HCEC 1CT (cell line): ENCODE data around the gene TGM4.

Experiments
- DNase-seq: peaks from one replicate; pipeline ENCODE4 v3.0.0-alpha.2; 2017

Gene TGM4

GRCh38 chr3:44883213-44883955 lies 9.0 kb downstream of the TGM4 start:
- DNase-seq: no peak

GRCh38 chr3:44883999-44884431 lies 9.6 kb downstream of the TGM4 start:
- peak; percentile 93 for DNase-seq

GRCh38 chr3:44885618-44886017 lies 11.2 kb downstream of the TGM4 start:
- peak; percentile 98 for DNase-seq

- DNase-seq: peak; percentile 21
Observed at GRCh38 chr3:44886561-44886960, 12.2 kb downstream of the TGM4 start.

GRCh38 chr3:44887101-44887500 lies 12.7 kb downstream of the TGM4 start:
- no peak for DNase-seq

- DNase-seq: no peak
Observed at GRCh38 chr3:44890258-44890657, 15.8 kb downstream of the TGM4 start.

GRCh38 chr3:44890852-44891251 lies 16.4 kb downstream of the TGM4 start:
- DNase-seq: no peak

- DNase-seq: peak; percentile 59
Observed at GRCh38 chr3:44892689-44893088, 18.3 kb downstream of the TGM4 start.

GRCh38 chr3:44893097-44893496 lies 18.7 kb downstream of the TGM4 start:
- DNase-seq: peak; percentile 88

GRCh38 chr3:44894485-44894884 lies 20.1 kb downstream of the TGM4 start:
- no peak for DNase-seq

GRCh38 chr3:44896440-44896839 lies 22.0 kb downstream of the TGM4 start:
- no peak for DNase-seq

GRCh38 chr3:44899683-44900367 lies 25.4 kb downstream of the TGM4 start:
- no peak for DNase-seq

GRCh38 chr3:44902628-44903027 lies 28.2 kb downstream of the TGM4 start:
- no peak for DNase-seq

- DNase-seq: no peak
Observed at GRCh38 chr3:44903314-44903713, 28.9 kb downstream of the TGM4 start.

- no peak for DNase-seq
Observed at GRCh38 chr3:44903751-44904150, 29.3 kb downstream of the TGM4 start.

GRCh38 chr3:44905446-44906157 lies 31.2 kb downstream of the TGM4 start:
- DNase-seq: no peak

GRCh38 chr3:44906997-44907396 lies 32.6 kb downstream of the TGM4 start:
- no peak for DNase-seq

GRCh38 chr3:44907612-44908011 lies 33.2 kb downstream of the TGM4 start:
- DNase-seq: no peak

GRCh38 chr3:44909063-44909462 lies 34.7 kb downstream of the TGM4 start:
- DNase-seq: no peak

GRCh38 chr3:44910693-44911092 lies 36.3 kb downstream of the TGM4 start:
- DNase-seq: no peak

- DNase-seq: peak; percentile 68
Observed at GRCh38 chr3:44913868-44914468, 39.6 kb downstream of the TGM4 start.

- peak; percentile 33 for DNase-seq
Observed at GRCh38 chr3:44914936-44915335, 40.5 kb downstream of the TGM4 start.

GRCh38 chr3:44915702-44916438 lies 41.5 kb downstream of the TGM4 start:
- DNase-seq: peak; percentile 15
